H1 (cell line): ENCODE measurements around the gene CKM. TPM values are rescaled to one million over a fixed set of nuclear protein-coding genes. Genes with fewer than 3 reads are reported as not detected.

Experiments used
- CTCF ChIA-PET: fragments of 300-600 bp; sonication (Branson Sonifier 250); formaldehyde crosslinking; loops from one replicate; lab custom pipeline; 2021; ENCODE audit not compliant: partially characterized antibody; lab: Charles Lee
- POLR2A ChIA-PET: fragments of 300-600 bp; sonication (Branson Sonifier 250); formaldehyde crosslinking; loops from one replicate; lab custom pipeline; 2021; ENCODE audit warnings: inconsistent platforms; ENCODE audit not compliant: partially characterized antibody; lab: Charles Lee
- DNase-seq, 2 experiments: peaks; one replicate each; pipeline versions ENCODE4 v3.0.0 to v3.0.0-alpha.2; 2010 to 2022; ENCODE audit warnings: low spot score in 2 of 2, low read depth in 1 of 2, mixed read lengths in 1 of 2
- FAIRE-seq: peaks from 2 replicates; lab custom pipeline; 2011; peaks lifted over from hg19 to GRCh38; lab: Jason Lieb, UNC
- H2AFZ ChIP-seq: 2 replicates; pipeline ENCODE4 v1.8.1; 2012; ENCODE audit warnings: low read length, inconsistent platforms
- H2AK5ac ChIP-seq: 2 replicates; pipeline ENCODE4 v1.6.1; 2013; ENCODE audit warnings: low read depth, low read length
- H2BK120ac ChIP-seq: replicated peaks from 2 replicates; pipeline ENCODE3; 2013; ENCODE audit warnings: low read depth, low read length, inconsistent platforms
- H2BK12ac ChIP-seq: 2 replicates; pipeline ENCODE4 v1.6.1; 2013; ENCODE audit warnings: low read depth, low read length
- H2BK15ac ChIP-seq: 2 replicates; pipeline ENCODE4 v1.6.1; 2013; ENCODE audit warnings: low read length
- H2BK20ac ChIP-seq: 2 replicates; pipeline ENCODE4 v1.6.1; 2013; ENCODE audit warnings: low read length
- H2BK5ac ChIP-seq: 2 replicates; pipeline ENCODE4 v1.6.1; 2013; ENCODE audit warnings: low read depth, low read length
- H3K14ac ChIP-seq: 2 replicates; pipeline ENCODE4 v1.6.1; 2013; ENCODE audit warnings: inconsistent platforms; ENCODE audit not compliant: insufficient read length
- H3K18ac ChIP-seq: 2 replicates; pipeline ENCODE4 v1.6.1; 2013; ENCODE audit warnings: low read length; ENCODE audit errors: extremely low read depth
- H3K23ac ChIP-seq: 2 replicates; pipeline ENCODE4 v1.6.1; 2013; ENCODE audit warnings: inconsistent platforms; ENCODE audit not compliant: insufficient read length
- H3K23me2 ChIP-seq: 2 replicates; pipeline ENCODE4 v1.6.1; 2013; ENCODE audit warnings: low read depth, low read length
- H3K27ac ChIP-seq: 2 replicates; pipeline ENCODE4 v1.6.1; 2011; ENCODE audit warnings: low read depth, low read length, inconsistent platforms
- H3K27me3 ChIP-seq, 4 experiments: replicated peaks in 1 of 4; 1 replicate in 1 of 4; 2 replicates in 3 of 4; pipeline versions ENCODE4 v1.6.1 to v1.8.1; 2011 to 2013; ENCODE audit warnings: low read length in 3 of 4, mild to moderate bottlenecking in 3 of 4, inconsistent platforms in 2 of 4, mixed read lengths in 2 of 4, moderate library complexity in 1 of 4; ENCODE audit not compliant: control insufficient read depth in 3 of 4, insufficient read depth in 3 of 4; ENCODE audit errors: extremely low read depth in 1 of 4
- H3K36me3 ChIP-seq, 4 experiments: 2 replicates each; pipeline versions ENCODE4 v1.6.1 to v1.8.1; 2011 to 2013; ENCODE audit warnings: mild to moderate bottlenecking in 4 of 4, low read length in 3 of 4, moderate library complexity in 2 of 4, control low read depth in 1 of 4, inconsistent platforms in 1 of 4; ENCODE audit not compliant: insufficient read depth in 4 of 4, control insufficient read depth in 2 of 4
- H3K4ac ChIP-seq: replicated peaks from 2 replicates; pipeline ENCODE3; 2013; ENCODE audit warnings: low read length, low read depth, mixed read lengths, inconsistent platforms; ENCODE audit not compliant: insufficient read length
- H3K4me1 ChIP-seq, 4 experiments: replicated peaks in 1 of 4; 1 replicate in 1 of 4; 2 replicates in 3 of 4; pipeline versions ENCODE4 v1.6.1 to v1.8.1; 2011 to 2013; ENCODE audit warnings: low read length in 3 of 4, inconsistent platforms in 2 of 4, mixed read lengths in 1 of 4; ENCODE audit not compliant: insufficient read depth in 4 of 4, control insufficient read depth in 3 of 4
- H3K4me2 ChIP-seq, 2 experiments: 2 replicates each; pipeline versions ENCODE4 v1.6.1 to v1.8.1; 2011 to 2013; ENCODE audit warnings: low read depth in 2 of 2, low read length in 2 of 2, control low read depth in 1 of 2, inconsistent platforms in 1 of 2, mild to moderate bottlenecking in 1 of 2; ENCODE audit not compliant: insufficient read depth in 1 of 2
- H3K4me3 ChIP-seq, 4 experiments: fragments of 200-600, 300-600 bp in 1 of 4; sonication (generic), shearing (Covaris generic), sonication (Bioruptor Twin) in 1 of 4; 2 replicates each; pipeline versions ENCODE4 v1.5.1 to v1.8.1; 2011 to 2016; ENCODE audit warnings: low read length in 4 of 4, low read depth in 3 of 4, control low read depth in 2 of 4, inconsistent platforms in 2 of 4, mild to moderate bottlenecking in 2 of 4, mixed read lengths in 1 of 4, moderate library complexity in 1 of 4; ENCODE audit not compliant: insufficient read depth in 2 of 4; ENCODE audit errors: extremely low read depth in 1 of 4
- H3K56ac ChIP-seq: replicated peaks from 2 replicates; pipeline ENCODE3; 2013; ENCODE audit warnings: low read depth, mild to moderate bottlenecking, mixed read lengths, low read length, inconsistent platforms; ENCODE audit not compliant: insufficient read length
- H3K79me1 ChIP-seq: 2 replicates; pipeline ENCODE4 v1.6.1; 2013; ENCODE audit warnings: low read depth, low read length, control low read depth
- H3K79me2 ChIP-seq, 2 experiments: 2 replicates each; pipeline versions ENCODE4 v1.6.1 to v1.8.1; 2012 to 2013; ENCODE audit warnings: low read length in 2 of 2, mild to moderate bottlenecking in 2 of 2, inconsistent platforms in 1 of 2; ENCODE audit not compliant: insufficient read depth in 2 of 2, control insufficient read depth in 1 of 2
- H3K9ac ChIP-seq, 4 experiments: replicated peaks in 1 of 4; 1 replicate in 1 of 4; 2 replicates in 3 of 4; pipeline versions ENCODE4 v1.6.1 to v1.8.1; 2011 to 2013; ENCODE audit warnings: low read depth in 3 of 4, low read length in 3 of 4, control low read depth in 2 of 4, mild to moderate bottlenecking in 2 of 4, moderate library complexity in 2 of 4, inconsistent platforms in 1 of 4; ENCODE audit errors: extremely low read depth in 1 of 4
- H3K9me3 ChIP-seq, 2 experiments: 2 replicates each; pipeline versions ENCODE4 v1.6.1 to v1.8.1; 2012 to 2013; ENCODE audit warnings: mild to moderate bottlenecking in 2 of 2, moderate library complexity in 2 of 2, control low read depth in 1 of 2, inconsistent platforms in 1 of 2, low read depth in 1 of 2, low read length in 1 of 2, mixed read lengths in 1 of 2; ENCODE audit not compliant: insufficient read depth in 2 of 2
- H4K20me1 ChIP-seq, 2 experiments: replicated peaks in 1 of 2; 2 replicates each; pipeline versions ENCODE3 to v1.8.1; 2011 to 2013; ENCODE audit warnings: inconsistent platforms in 2 of 2, low read length in 2 of 2, mild to moderate bottlenecking in 1 of 2; ENCODE audit not compliant: insufficient read depth in 2 of 2, control insufficient read depth in 1 of 2
- H4K5ac ChIP-seq: 2 replicates; pipeline ENCODE4 v1.6.1; 2013; ENCODE audit warnings: low read length, low read depth, mixed read lengths, inconsistent platforms; ENCODE audit not compliant: insufficient read length
- H4K8ac ChIP-seq: 2 replicates; pipeline ENCODE4 v1.8.0; 2013; ENCODE audit warnings: mild to moderate bottlenecking, moderate library complexity, low read length, inconsistent platforms; ENCODE audit not compliant: insufficient read depth; ENCODE audit errors: extremely low read depth
- H4K91ac ChIP-seq: replicated peaks from 2 replicates; pipeline ENCODE3; 2013; ENCODE audit warnings: low read length, mixed read lengths, inconsistent platforms; ENCODE audit not compliant: insufficient read length
- CTBP2 ChIP-seq: IDR thresholded peaks from 2 replicates; pipeline ENCODE4 v1.7.0; 2011; ENCODE audit warnings: borderline replicate concordance, mild to moderate bottlenecking, moderate library complexity, mixed read lengths, low read length; ENCODE audit not compliant: insufficient read depth, insufficient read length
- JUND ChIP-seq: IDR thresholded peaks from 2 replicates; pipeline ENCODE4 v1.6.1; 2011; ENCODE audit warnings: mild to moderate bottlenecking, improper control_type of control experiment, low read length
- POLR2A ChIP-seq, 2 experiments: IDR thresholded peaks; 1 replicate in 1 of 2; 2 replicates in 1 of 2; pipeline ENCODE4 v1.6.1; 2011; ENCODE audit warnings: low read depth in 2 of 2, low read length in 2 of 2, mild to moderate bottlenecking in 2 of 2; ENCODE audit errors: control extremely low read depth in 1 of 2
- SIX5 ChIP-seq: IDR thresholded peaks from 2 replicates; pipeline ENCODE4 v1.6.1; 2011; ENCODE audit warnings: mild to moderate bottlenecking, low read depth, low read length
- WGBS, 2 experiments: shearing (Covaris generic) in 1 of 2; methylation state at CpG; one replicate each; pipeline versions ENCODE4 v1.1.6 to v1.1.7; 2013 to 2015; ENCODE audit warnings: low lambda C conversion rate in 2 of 2, mixed read lengths in 2 of 2, inconsistent platforms in 1 of 2, low coverage in 1 of 2, missing lambda C conversion rate in 1 of 2; ENCODE audit not compliant: insufficient replicate concordance in 2 of 2, insufficient coverage in 1 of 2, insufficient read length in 1 of 2; ENCODE audit errors: extremely low coverage in 1 of 2, missing lambda C conversion rate in 1 of 2; 5-methylcytosine and 5-hydroxymethylcytosine counted together
- polyA plus RNA-seq, 7 experiments: library from polyadenylated mRNA; depleted of rRNA in 3 of 7; stranded (reverse) in 5 of 7; unstranded in 2 of 7; fragments of >200 nt in 5 of 7; fragments of 200-250 nt in 2 of 7; gene quantifications; 1 replicate in 5 of 7; 2 replicates in 1 of 7; 4 replicates in 1 of 7; pipeline versions ENCODE4 v1.2.1 to v1.2.3, GENCODE V29; 2011 to 2013; ENCODE audit warnings: missing spikeins in 2 of 7, mixed read lengths in 2 of 7
- total RNA-seq: library from RNA; stranded (reverse); fragmentation: NEBNext Ultra II Directional; extraction: Animal tissue kit (Norgen Biotek cat#: 25700); gene quantifications from 2 replicates; pipeline ENCODE4 v1.2.1, GENCODE V29; 2021

CKM gene
- total and polyA plus RNA-seq, 2 of the 8 experiments (the other 6 are each of a cell fraction or from before 2014, with no cell fraction given), result 0.08 TPM; not detected in 1

DNA sequence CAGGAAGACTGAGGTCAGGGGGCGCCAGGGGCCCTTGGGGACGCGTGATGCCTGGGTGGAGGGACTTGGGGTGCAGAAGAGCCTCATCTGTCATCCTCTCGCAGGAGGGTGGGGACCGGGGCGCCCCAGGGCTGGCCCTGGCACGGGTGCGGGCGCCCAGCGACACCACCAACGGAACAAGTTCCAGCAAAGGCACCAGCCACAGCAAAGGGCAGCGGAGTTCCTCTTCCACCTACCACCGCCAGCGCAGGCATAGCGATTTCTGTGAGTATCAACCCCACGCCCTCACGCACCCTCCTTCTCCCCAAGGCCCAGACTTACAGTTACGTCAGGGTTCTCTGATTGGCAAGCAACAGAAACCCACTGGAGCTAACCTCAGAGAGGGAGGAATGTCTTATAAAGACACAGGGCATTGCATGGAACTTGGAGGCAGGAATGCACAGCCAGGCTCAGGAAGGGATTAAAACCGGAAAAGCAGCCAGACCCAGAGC is 42.2 kb downstream of the CKM start:
- 90% methylated on average over 13 of the region's 19 CpGs; no CpG with 5 or more reads in 1 of the 2 experiments for WGBS, 2 experiments
- POLR2A ChIA-PET, result no interaction called here
- H3K36me3 ChIP-seq, result peaks cover 2 to 19% (median 8%) of the 10 kb centered on the region in 4 experiments; a peak in 6 of 8 replicates

More for the DNA sequence above, 42.2 kb downstream of the CKM start:
- Histone ChIP-seq H2BK12ac (no peak overlapping the region), H3K4me1 (no peaks in the 10 kb centered on the region), H3K79me2 (no peaks in the 10 kb centered on the region), H3K4me2 (no peak overlapping the region), H2BK20ac (no peak overlapping the region), H3K14ac (no peak overlapping the region), H3K56ac (no peak overlapping the region), H4K8ac (no peak overlapping the region), H4K20me1 (peaks cover 0 to under 1% of the 10 kb centered on the region in 2 experiments), H3K79me1 (no peaks in the 10 kb centered on the region), H3K9ac (no peak overlapping the region), H4K91ac (no peak overlapping the region), H3K23me2 (no peaks in the 10 kb centered on the region), H4K5ac (no peak overlapping the region), H3K18ac (no peak overlapping the region), H3K9me3 (no peaks in the 10 kb centered on the region), H2BK120ac (no peak overlapping the region), H2AK5ac (no peak overlapping the region), H3K23ac (no peak overlapping the region), H3K27ac (no peak overlapping the region), H2BK15ac (no peak overlapping the region), H3K4ac (no peak overlapping the region), H3K4me3 (no peak overlapping the region), H2BK5ac (no peak overlapping the region), H3K27me3 (no peaks in the 10 kb centered on the region), H2AFZ (no peak overlapping the region)
- TF ChIP-seq POLR2A (IDR thresholded peaks at IDR 0.05; ENCODE audit: control extremely low read depth in 1 of 2, low read depth in 2 of 2, low read length in 2 of 2) (no peak), SIX5 (no peak), CTBP2 (no peak), JUND (no peak)
- FAIRE-seq, result no peak
- CTCF ChIA-PET, result interaction anchor here (0.6 to 0.9 kb wide), 2 partner anchors 10 to 54 kb away, joined by 3 read pairs; no protein-coding TSS in a partner anchor
- DNase-seq, result no peak
